Liver (tissue), 9 donors: Measurements from ENCODE around the gene TPX2. TPM values are rescaled to one million over a fixed set of nuclear protein-coding genes. Genes with fewer than 3 reads are reported as not detected.

Experiments
- DNase-seq: peaks from one replicate; pipeline ENCODE4 v3.0.0-alpha.2; 2017; ENCODE audit warnings: low spot score
- H3K27ac ChIP-seq, 2 donors: one replicate each; pipeline ENCODE4 v1.7.0; 2013; ENCODE audit warnings: inconsistent platforms in 2 of 2, low read length in 2 of 2, control low read depth in 1 of 2, low read depth in 1 of 2, mild to moderate bottlenecking in 1 of 2
- H3K27me3 ChIP-seq, 4 donors: one replicate each; pipeline versions ENCODE4 v1.6.1 to v1.7.0; 2013; ENCODE audit warnings: low read length in 3 of 4, inconsistent platforms in 1 of 4, mild to moderate bottlenecking in 1 of 4, moderate library complexity in 1 of 4; ENCODE audit not compliant: control insufficient read depth in 4 of 4, insufficient read depth in 4 of 4
- H3K36me3 ChIP-seq, 4 donors: one replicate each; pipeline versions ENCODE4 v1.6.1 to v1.7.0; 2013; ENCODE audit warnings: low read length in 3 of 4, mild to moderate bottlenecking in 3 of 4, low read depth in 1 of 4, moderate library complexity in 1 of 4; ENCODE audit not compliant: control insufficient read depth in 4 of 4, insufficient read depth in 3 of 4
- H3K4me1 ChIP-seq, 4 donors: one replicate each; pipeline versions ENCODE4 v1.6.1 to v1.7.0; 2013; ENCODE audit warnings: low read length in 3 of 4, mild to moderate bottlenecking in 3 of 4, moderate library complexity in 1 of 4; ENCODE audit not compliant: control insufficient read depth in 4 of 4, insufficient read depth in 4 of 4
- H3K4me3 ChIP-seq, 3 donors: one replicate each; pipeline versions ENCODE4 v1.6.1 to v1.7.0; 2013; ENCODE audit warnings: low read length in 3 of 3, control low read depth in 1 of 3, low read depth in 1 of 3, mild to moderate bottlenecking in 1 of 3
- H3K9ac ChIP-seq, 2 donors: one replicate each; pipeline ENCODE4 v1.7.0; 2013; ENCODE audit warnings: low read length in 2 of 2, mild to moderate bottlenecking in 2 of 2, moderate library complexity in 2 of 2, control low read depth in 1 of 2, low read depth in 1 of 2
- H3K9me3 ChIP-seq, 4 donors: one replicate each; pipeline versions ENCODE4 v1.6.1 to v1.7.0; 2013; ENCODE audit warnings: low read length in 3 of 4; ENCODE audit not compliant: control insufficient read depth in 4 of 4
- ATF3 ChIP-seq: IDR thresholded peaks from 2 replicates; pipeline ENCODE4 v1.6.1; 2016; ENCODE audit warnings: antibody characterized with exemption
- GABPA ChIP-seq, 2 donors: IDR thresholded peaks in 1 of 2; conservative IDR thresholded peaks in 1 of 2; 2 replicates each; pipeline ENCODE4 v1.6.1; 2016; ENCODE audit warnings: antibody characterized with exemption in 2 of 2, mild to moderate bottlenecking in 1 of 2, moderate library complexity in 1 of 2
- HNF4G ChIP-seq: IDR thresholded peaks from 2 replicates; pipeline ENCODE4 v1.6.1; 2016; ENCODE audit warnings: antibody characterized with exemption
- RXRA ChIP-seq, 2 donors: IDR thresholded peaks; 2 replicates each; pipeline ENCODE4 v1.6.1; 2017 to 2018; ENCODE audit warnings: antibody characterized with exemption in 2 of 2, mild to moderate bottlenecking in 1 of 2
- SP1 ChIP-seq: IDR thresholded peaks from 2 replicates; pipeline ENCODE4 v1.6.1; 2018; ENCODE audit warnings: antibody characterized with exemption, mild to moderate bottlenecking
- TAF1 ChIP-seq: conservative IDR thresholded peaks from 2 replicates; pipeline ENCODE4 v1.6.1; 2016; ENCODE audit warnings: antibody characterized with exemption, mild to moderate bottlenecking
- YY1 ChIP-seq: IDR thresholded peaks from 2 replicates; pipeline ENCODE4 v1.6.1; 2016; ENCODE audit warnings: antibody characterized with exemption, mild to moderate bottlenecking
- ZBTB33 ChIP-seq: IDR thresholded peaks from 2 replicates; pipeline ENCODE4 v1.6.1; 2016; ENCODE audit warnings: antibody characterized with exemption
- WGBS: extraction: QIAGEN DNeasy Blood & Tissue Kit; methylation state at CpG from one replicate; pipeline ENCODE4 v1.1.7; 2013; 5-methylcytosine and 5-hydroxymethylcytosine counted together
- polyA plus RNA-seq, 2 donors: library from polyadenylated mRNA; stranded (reverse) in 1 of 2; unstranded in 1 of 2; fragments of 200-250 nt in 1 of 2; fragments of >200 nt in 1 of 2; fragmentation: Nextera tagmentation in 1 of 2; extraction: Ambion mirVana in 1 of 2; gene quantifications; one replicate each; pipeline versions ENCODE4 v1.2.1 to v1.2.3, GENCODE V29; 2013 to 2015
- total RNA-seq, 2 donors: library from RNA; depleted of rRNA; stranded (reverse); fragments of >200 nt; gene quantifications; one replicate each; pipeline ENCODE4 v1.2.3, GENCODE V29; 2014
- TF ChIP-seq, protein P1 (sequence below): fragments of 150-350 bp; IDR thresholded peaks from 2 replicates; pipeline ENCODE4 v1.5.1; 2017; ENCODE audit warnings: improper control_type of control experiment, low read depth, low read length; ENCODE audit not compliant: missing input control
- TF ChIP-seq, protein P2 (sequence below): IDR thresholded peaks from 2 replicates; pipeline ENCODE4 v1.6.1; 2016; ENCODE audit warnings: antibody characterized with exemption, mild to moderate bottlenecking
- donor health status: healthy.
- donor health status: healthy.
- donor health status: healthy.
- donor health status: healthy.
- donor health status: healthy.

Gene TPX2
- total and polyA plus RNA-seq, 4 donors = 1.1 to 40.8 (median 2.4) TPM

GRCh38 chr20:31819083-31819784, 80.1 kb downstream of the TPX2 start, which contains the start of gene MYLK2:
MYLK2 (plus strand) TSS chr20:31819356; CDS start chr20:31819581, 225 bp downstream.
- Histone ChIP-seq H3K27me3 (no peaks in the 10 kb centered on the region), H3K27ac (no peak within 1 kb of the TSS), H3K9me3 (no peaks in the 10 kb centered on the region), H3K4me1 (peaks cover 0 to 10% (median 2%) of the 10 kb centered on the region in 4 donors), H3K4me3 (no peak within 1 kb of the TSS), H3K36me3 (no peaks in the 10 kb centered on the region), H3K9ac (no peak within 1 kb of the TSS)
- WGBS = 79% methylated on average over 16 of the region's 16 CpGs
- no peak for DNase-seq
- TF ChIP-seq, protein P1, sequence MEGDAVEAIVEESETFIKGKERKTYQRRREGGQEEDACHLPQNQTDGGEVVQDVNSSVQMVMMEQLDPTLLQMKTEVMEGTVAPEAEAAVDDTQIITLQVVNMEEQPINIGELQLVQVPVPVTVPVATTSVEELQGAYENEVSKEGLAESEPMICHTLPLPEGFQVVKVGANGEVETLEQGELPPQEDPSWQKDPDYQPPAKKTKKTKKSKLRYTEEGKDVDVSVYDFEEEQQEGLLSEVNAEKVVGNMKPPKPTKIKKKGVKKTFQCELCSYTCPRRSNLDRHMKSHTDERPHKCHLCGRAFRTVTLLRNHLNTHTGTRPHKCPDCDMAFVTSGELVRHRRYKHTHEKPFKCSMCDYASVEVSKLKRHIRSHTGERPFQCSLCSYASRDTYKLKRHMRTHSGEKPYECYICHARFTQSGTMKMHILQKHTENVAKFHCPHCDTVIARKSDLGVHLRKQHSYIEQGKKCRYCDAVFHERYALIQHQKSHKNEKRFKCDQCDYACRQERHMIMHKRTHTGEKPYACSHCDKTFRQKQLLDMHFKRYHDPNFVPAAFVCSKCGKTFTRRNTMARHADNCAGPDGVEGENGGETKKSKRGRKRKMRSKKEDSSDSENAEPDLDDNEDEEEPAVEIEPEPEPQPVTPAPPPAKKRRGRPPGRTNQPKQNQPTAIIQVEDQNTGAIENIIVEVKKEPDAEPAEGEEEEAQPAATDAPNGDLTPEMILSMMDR = no peak
- TF ChIP-seq, protein P2, sequence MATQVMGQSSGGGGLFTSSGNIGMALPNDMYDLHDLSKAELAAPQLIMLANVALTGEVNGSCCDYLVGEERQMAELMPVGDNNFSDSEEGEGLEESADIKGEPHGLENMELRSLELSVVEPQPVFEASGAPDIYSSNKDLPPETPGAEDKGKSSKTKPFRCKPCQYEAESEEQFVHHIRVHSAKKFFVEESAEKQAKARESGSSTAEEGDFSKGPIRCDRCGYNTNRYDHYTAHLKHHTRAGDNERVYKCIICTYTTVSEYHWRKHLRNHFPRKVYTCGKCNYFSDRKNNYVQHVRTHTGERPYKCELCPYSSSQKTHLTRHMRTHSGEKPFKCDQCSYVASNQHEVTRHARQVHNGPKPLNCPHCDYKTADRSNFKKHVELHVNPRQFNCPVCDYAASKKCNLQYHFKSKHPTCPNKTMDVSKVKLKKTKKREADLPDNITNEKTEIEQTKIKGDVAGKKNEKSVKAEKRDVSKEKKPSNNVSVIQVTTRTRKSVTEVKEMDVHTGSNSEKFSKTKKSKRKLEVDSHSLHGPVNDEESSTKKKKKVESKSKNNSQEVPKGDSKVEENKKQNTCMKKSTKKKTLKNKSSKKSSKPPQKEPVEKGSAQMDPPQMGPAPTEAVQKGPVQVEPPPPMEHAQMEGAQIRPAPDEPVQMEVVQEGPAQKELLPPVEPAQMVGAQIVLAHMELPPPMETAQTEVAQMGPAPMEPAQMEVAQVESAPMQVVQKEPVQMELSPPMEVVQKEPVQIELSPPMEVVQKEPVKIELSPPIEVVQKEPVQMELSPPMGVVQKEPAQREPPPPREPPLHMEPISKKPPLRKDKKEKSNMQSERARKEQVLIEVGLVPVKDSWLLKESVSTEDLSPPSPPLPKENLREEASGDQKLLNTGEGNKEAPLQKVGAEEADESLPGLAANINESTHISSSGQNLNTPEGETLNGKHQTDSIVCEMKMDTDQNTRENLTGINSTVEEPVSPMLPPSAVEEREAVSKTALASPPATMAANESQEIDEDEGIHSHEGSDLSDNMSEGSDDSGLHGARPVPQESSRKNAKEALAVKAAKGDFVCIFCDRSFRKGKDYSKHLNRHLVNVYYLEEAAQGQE = no peak
- TF ChIP-seq SP1 (no peak), RXRA (IDR thresholded peaks at IDR 0.05) (no peak), GABPA (IDR thresholded peaks at IDR 0.05 in 1 of 2, conservative IDR thresholded peaks at IDR 0.05 in 1 of 2) (no peak), HNF4G (no peak), ATF3 (no peak), TAF1 (no peak), ZBTB33 (no peak)

- WGBS = 86% methylated on average over 6 of the region's 6 CpGs
- no peak overlapping the region for H3K9ac ChIP-seq
- no peaks in the 10 kb centered on the region for H3K36me3 ChIP-seq
- no peak for DNase-seq
- H3K27me3 ChIP-seq = no peaks in the 10 kb centered on the region
- no peaks in the 10 kb centered on the region for H3K9me3 ChIP-seq
- H3K4me1 ChIP-seq = peaks cover 0 to 10% (median 2%) of the 10 kb centered on the region in 4 donors
- H3K27ac ChIP-seq = no peak overlapping the region
- TF ChIP-seq GABPA (IDR thresholded peaks at IDR 0.05 in 1 of 2, conservative IDR thresholded peaks at IDR 0.05 in 1 of 2) (no peak), SP1 (no peak), ZBTB33 (no peak), YY1 (no peak)
- H3K4me3 ChIP-seq = no peak overlapping the region
Observed at GRCh38 chr20:31820228-31820627, 81.1 kb downstream of the TPX2 start.
